Raji (cell line): ENCODE data around the gene TVP23A.

Source experiments
- POLR2A ChIP-seq: IDR thresholded peaks from 2 replicates; pipeline ENCODE4 v1.6.1; 2011; ENCODE audit warnings: low read depth, low read length, control low read depth; ENCODE audit not compliant: insufficient read depth

The TVP23A gene

GRCh38 chr16:10743227-10743609 is 75.4 kb downstream of the TVP23A start:
- no peak for TF ChIP-seq POLR2A

GRCh38 chr16:10741844-10742243 is 76.8 kb downstream of the TVP23A start:
- TF ChIP-seq POLR2A, result no peak

- TF ChIP-seq POLR2A, result no peak
These were observed 77.8 kb downstream of the TVP23A start for GRCh38 chr16:10740845-10741208.

DNA sequence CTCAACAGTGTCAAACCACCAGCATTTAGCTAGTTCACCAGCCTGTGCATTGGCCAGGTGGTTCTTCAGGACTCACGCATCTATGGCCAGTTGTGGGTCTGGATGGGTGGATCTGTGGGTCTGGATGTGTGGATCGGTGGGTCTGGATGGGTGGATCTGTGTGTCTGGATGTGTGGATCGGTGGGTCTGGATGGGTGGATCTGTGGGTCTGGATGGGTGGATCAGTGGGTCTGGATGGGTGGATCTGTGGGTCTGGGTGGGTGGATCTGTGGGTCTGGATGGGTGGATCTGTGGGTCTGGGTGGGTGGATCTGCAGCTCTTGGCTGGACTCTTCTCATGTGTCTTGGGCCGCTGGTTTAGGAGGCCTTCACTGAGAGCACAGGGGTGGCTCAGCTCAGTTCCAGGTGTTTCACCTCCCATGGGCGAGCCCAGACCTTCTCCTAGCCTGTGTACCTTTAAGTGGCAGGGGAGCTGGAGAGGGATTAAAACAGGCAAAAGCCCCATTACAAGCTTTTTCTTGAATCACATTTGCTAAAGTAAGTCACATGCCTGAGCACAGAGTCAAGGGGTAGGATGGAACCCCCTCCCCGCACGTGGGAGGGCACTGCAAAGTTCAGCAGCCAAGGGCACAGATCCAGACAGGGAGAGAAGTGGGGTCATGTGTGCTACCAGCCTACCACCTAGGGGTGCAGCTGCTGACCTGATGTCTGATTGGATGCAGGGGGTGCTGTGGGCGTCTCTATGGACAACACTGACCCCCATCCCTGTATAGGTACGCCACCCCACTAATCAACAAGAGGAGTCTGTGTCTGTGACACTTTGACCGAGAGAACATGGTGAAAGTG is 78.4 kb downstream of the TVP23A start:
- no peak for TF ChIP-seq POLR2A

GRCh38 chr16:10738231-10739077 is 80.1 kb downstream of the TVP23A start:
- TF ChIP-seq POLR2A, result no peak

GRCh38 chr16:10737068-10737625 is 81.4 kb downstream of the TVP23A start:
- no peak for TF ChIP-seq POLR2A

GRCh38 chr16:10731790-10732189 is 86.8 kb downstream of the TVP23A start:
- TF ChIP-seq POLR2A, result no peak

GRCh38 chr16:10729104-10730048 is 89.2 kb downstream of the TVP23A start:
- TF ChIP-seq POLR2A, result no peak

DNA sequence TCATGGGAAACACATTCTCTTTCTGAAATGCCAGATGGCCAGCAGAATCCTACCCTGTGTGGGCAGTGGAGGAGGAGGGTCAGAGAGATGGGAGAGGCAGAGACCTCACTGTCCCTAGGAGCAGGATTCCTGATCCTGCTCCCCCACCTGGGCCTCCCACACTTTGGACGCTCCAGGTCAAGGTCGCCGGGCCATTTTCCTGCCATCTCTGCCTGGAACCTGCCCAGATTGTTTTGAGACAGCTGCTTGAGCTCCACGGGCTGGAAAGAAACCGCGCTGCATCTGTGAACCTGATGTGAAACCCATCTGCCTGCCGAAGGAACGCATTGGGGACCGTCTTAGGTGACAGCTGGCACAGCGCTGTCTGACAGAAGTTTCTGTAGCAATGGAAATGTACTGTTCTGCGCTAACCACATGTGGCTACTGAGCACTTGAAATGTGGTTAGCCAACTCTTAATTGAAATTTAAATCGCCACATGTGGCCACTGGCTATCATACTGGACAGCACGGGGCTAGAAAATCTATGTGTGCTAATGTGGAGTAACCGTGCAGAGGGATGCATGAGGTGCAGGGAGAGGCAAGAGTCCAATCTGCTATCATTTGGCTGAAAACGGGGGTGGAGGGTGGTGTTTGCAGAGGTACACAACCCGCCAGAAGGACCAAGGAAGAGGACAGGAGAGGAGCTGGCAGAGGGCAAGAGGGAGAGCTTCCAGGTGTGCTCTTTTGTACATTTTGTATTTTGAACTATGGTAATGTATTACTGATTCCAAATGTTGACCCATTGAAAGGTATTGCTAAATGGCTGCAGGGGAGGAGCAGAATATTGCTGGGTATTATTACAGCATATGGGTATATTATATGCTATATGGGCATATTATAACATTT is 90.3 kb downstream of the TVP23A start:
- no peak for TF ChIP-seq POLR2A
